K562 (cell line): ENCODE results near the gene NR6A1. TPM values are rescaled to one million over a fixed set of nuclear protein-coding genes. Genes with fewer than 3 reads are reported as not detected.
A peak's percentile ranks its signal among the peaks of the same experiment; 100 is the strongest.

ENCODE experiments used
- ATAC-seq: fragments of 200-7000 bp; cut with Tn5 transposase; 3 replicates; pipeline ENCODE4 v1.9.1; 2020; ENCODE audit warnings: moderate library complexity
- BruUV-seq: library from RNA; stranded (reverse); fragments of 400-500 nt; replicated peaks from 2 replicates; lab custom pipeline; 2021; lab: Mats Ljungman, UMichigan
- CTCF ChIA-PET: fragments of 300-600 bp; formaldehyde crosslinking; extraction: SDS; loops from one replicate; lab custom pipeline; 2021; ENCODE audit warnings: low intra/inter-chr PET ratio; lab: Yijun Ruan, JAX
- POLR2A ChIA-PET: fragments of 300-600, 350-650 bp; sonication (Branson Sonifier 250); formaldehyde crosslinking; extraction: SDS; loops from one replicate; lab custom pipeline; 2021; ENCODE audit warnings: antibody characterized with exemption, inconsistent platforms; lab: Yijun Ruan, JAX
- DNase-seq, 4 experiments: peaks; one replicate each; pipeline versions ENCODE4 v3.0.0 to v3.0.0-alpha.2; 2011 to 2018; ENCODE audit warnings: low spot score in 3 of 4, mixed read lengths in 3 of 4; ENCODE audit errors: extremely low read depth in 1 of 4
- FAIRE-seq: peaks from 2 replicates; lab custom pipeline; 2011; peaks lifted over from hg19 to GRCh38; lab: Jason Lieb, UNC
- H2AFZ ChIP-seq: 2 replicates; pipeline ENCODE4 v1.6.0; 2011; ENCODE audit warnings: low read depth, low read length, control low read depth, inconsistent platforms
- H3K27ac ChIP-seq: fragments of 200-600 bp; 3 replicates; pipeline ENCODE4 v1.8.0; 2011; ENCODE audit warnings: low read depth, mild to moderate bottlenecking, control low read depth, inconsistent platforms, low read length, moderate library complexity, mixed read lengths; ENCODE audit errors: extremely low read depth
- H3K27me3 ChIP-seq, 2 experiments: fragments of 300-600 bp in 1 of 2; 2 replicates in 1 of 2; 3 replicates in 1 of 2; pipeline versions ENCODE4 v1.6.0 to v1.8.0; 2011; ENCODE audit warnings: inconsistent platforms in 2 of 2, low read length in 2 of 2, mild to moderate bottlenecking in 1 of 2, mixed read lengths in 1 of 2, moderate library complexity in 1 of 2; ENCODE audit not compliant: control insufficient read depth in 2 of 2, insufficient read depth in 2 of 2
- H3K36me3 ChIP-seq: fragments of 300-600 bp; 3 replicates; pipeline ENCODE4 v1.8.0; 2011; ENCODE audit warnings: mild to moderate bottlenecking, low read length, inconsistent platforms; ENCODE audit not compliant: control insufficient read depth, insufficient read depth
- H3K4me1 ChIP-seq, 2 experiments: fragments of 200-600 bp in 1 of 2; replicated peaks in 1 of 2; 2 replicates in 1 of 2; 3 replicates in 1 of 2; pipeline versions ENCODE4 v1.5.1 to v1.8.0; 2011; ENCODE audit warnings: inconsistent platforms in 2 of 2, low read length in 2 of 2, mild to moderate bottlenecking in 1 of 2, mixed read lengths in 1 of 2, moderate library complexity in 1 of 2; ENCODE audit not compliant: control insufficient read depth in 2 of 2, insufficient read depth in 2 of 2
- H3K4me2 ChIP-seq: 2 replicates; pipeline ENCODE4 v1.6.1; 2011; ENCODE audit warnings: low read length, control low read depth, inconsistent platforms, mixed read lengths; ENCODE audit not compliant: insufficient read depth
- H3K4me3 ChIP-seq: fragments of 200-600 bp; sonication (generic), shearing (Covaris generic); 2 replicates; pipeline ENCODE4 v1.5.1; 2016; ENCODE audit warnings: control low read depth, inconsistent platforms
- H3K79me2 ChIP-seq: fragments of 200-600 bp; 3 replicates; pipeline ENCODE4 v1.8.0; 2011; ENCODE audit warnings: low read length, inconsistent platforms; ENCODE audit not compliant: control insufficient read depth, insufficient read depth
- H3K9ac ChIP-seq, 2 experiments: 2 replicates each; pipeline versions ENCODE4 v1.6.0 to v1.6.1; 2011; ENCODE audit warnings: low read depth in 2 of 2, low read length in 2 of 2, control low read depth in 1 of 2, inconsistent platforms in 1 of 2, mild to moderate bottlenecking in 1 of 2, mixed read lengths in 1 of 2; ENCODE audit not compliant: insufficient read depth in 1 of 2
- H3K9me1 ChIP-seq: one replicate; pipeline ENCODE4 v1.6.0; 2011; ENCODE audit warnings: inconsistent platforms, mild to moderate bottlenecking, low read length, moderate library complexity; ENCODE audit not compliant: control insufficient read depth, insufficient read depth
- H3K9me3 ChIP-seq: replicated peaks from 2 replicates; pipeline ENCODE4 v1.5.1; 2011; ENCODE audit warnings: low read depth, low read length, inconsistent platforms; ENCODE audit not compliant: control insufficient read depth, insufficient read depth
- H4K20me1 ChIP-seq: replicated peaks from 2 replicates; pipeline ENCODE4 v1.6.1; 2011; ENCODE audit warnings: low read length, inconsistent platforms, mixed read lengths; ENCODE audit not compliant: control insufficient read depth, insufficient read depth
- BHLHE40 ChIP-seq: IDR thresholded peaks from 2 replicates; pipeline ENCODE4 v1.6.1; 2011; ENCODE audit warnings: low read length, improper control_type of control experiment
- CBX3 ChIP-seq, 2 experiments: IDR thresholded peaks; 1 replicate in 1 of 2; 2 replicates in 1 of 2; pipeline ENCODE4 v1.6.1; 2012; ENCODE audit warnings: inconsistent platforms in 2 of 2, low read length in 2 of 2, borderline replicate concordance in 1 of 2, control low read depth in 1 of 2
- ELF2 ChIP-seq: fragments of 250-450 bp; sonication (Bioruptor Pico); IDR thresholded peaks from 2 replicates; pipeline ENCODE4 v1.5.0; 2021; ENCODE audit warnings: mild to moderate bottlenecking
- FOXA3 ChIP-seq, 2 experiments: fragments of 450-650 bp in 1 of 2; sonication (generic) in 1 of 2; formaldehyde crosslinking; IDR thresholded peaks in 1 of 2; conservative IDR thresholded peaks in 1 of 2; 2 replicates each; pipeline versions ENCODE4 v1.4.0 to v1.8.0; 2020 to 2022; ENCODE audit warnings: mild to moderate bottlenecking in 2 of 2, missing genetic modification reagents in 1 of 2
- HDAC2 ChIP-seq: fragments of 450-650 bp; IDR thresholded peaks from 2 replicates; pipeline ENCODE4 v1.6.1; 2016; ENCODE audit warnings: mild to moderate bottlenecking
- HDAC3 ChIP-seq: fragments of 450-650 bp; IDR thresholded peaks from 2 replicates; pipeline ENCODE4 v1.6.1; 2018; ENCODE audit warnings: borderline replicate concordance, mild to moderate bottlenecking, moderate library complexity; ENCODE audit not compliant: partially characterized antibody
- L3MBTL2 ChIP-seq: fragments of 450-650 bp; IDR thresholded peaks from 2 replicates; pipeline ENCODE4 v1.6.1; 2016; ENCODE audit warnings: mild to moderate bottlenecking, moderate library complexity
- MECOM ChIP-seq: fragments of 250-450 bp; sonication (Bioruptor Pico); IDR thresholded peaks from 2 replicates; pipeline ENCODE4 v1.8.0; 2022; ENCODE audit warnings: inconsistent platforms
- MTA2 ChIP-seq: fragments of 450-650 bp; IDR thresholded peaks from 2 replicates; pipeline ENCODE4 v1.6.1; 2016; ENCODE audit warnings: low read depth
- MXI1 ChIP-seq: IDR thresholded peaks from 2 replicates; pipeline ENCODE4 v1.6.1; 2011; ENCODE audit warnings: low read depth, mild to moderate bottlenecking, improper control_type of control experiment, low read length
- NCOR1 ChIP-seq: fragments of 450-650 bp; IDR thresholded peaks from 2 replicates; pipeline ENCODE4 v1.6.1; 2016; ENCODE audit warnings: mild to moderate bottlenecking, moderate library complexity
- PML ChIP-seq: IDR thresholded peaks from 2 replicates; pipeline ENCODE4 v1.6.1; 2012; ENCODE audit warnings: low read length, inconsistent platforms
- SIRT6 ChIP-seq: IDR thresholded peaks from one replicate; pipeline ENCODE4 v1.6.1; 2012; ENCODE audit warnings: low read depth, mild to moderate bottlenecking, control low read depth, inconsistent platforms, low read length, moderate library complexity
- SMAD2 ChIP-seq: fragments of 150-350 bp; IDR thresholded peaks from 2 replicates; pipeline ENCODE4 v1.6.1; 2014; ENCODE audit warnings: low read depth, mild to moderate bottlenecking, low read length
- SMAD3 ChIP-seq: fragments of 450-650 bp; formaldehyde crosslinking; conservative IDR thresholded peaks from 2 replicates; pipeline ENCODE4 v1.4.0; 2020; ENCODE audit warnings: mild to moderate bottlenecking
- SOX6 ChIP-seq: fragments of 450-650 bp; IDR thresholded peaks from 2 replicates; pipeline ENCODE4 v1.6.1; 2014; ENCODE audit warnings: mild to moderate bottlenecking
- ZKSCAN8 ChIP-seq: fragments of 200-800 bp; sonication (Bioruptor generic); IDR thresholded peaks from 2 replicates; pipeline ENCODE4 v1.6.1; 2016; ENCODE audit warnings: missing genetic modification characterization, missing compliant biosample characterization
- ZNF766 ChIP-seq: fragments of 200-800 bp; sonication (Bioruptor generic); conservative IDR thresholded peaks from 2 replicates; pipeline ENCODE4 v1.6.1; 2016; ENCODE audit warnings: missing genetic modification characterization, missing compliant biosample characterization
- WGBS: fragments of 100-300 bp; shearing (Covaris generic); methylation state at CpG from one replicate; pipeline ENCODE4 v1.1.6; 2016; ENCODE audit warnings: low coverage, mixed read lengths; ENCODE audit not compliant: insufficient coverage; ENCODE audit errors: missing lambda C conversion rate; 5-methylcytosine and 5-hydroxymethylcytosine counted together
- in situ Hi-C: fragments of 300-500 bp; cut with MboI; formaldehyde crosslinking; loops from 4 replicates; pipeline ENCODE4 v1.15.0; 2018; ENCODE audit warnings: inconsistent platforms, mixed read lengths
- intact Hi-C: fragments of 100-400 bp; cut with micrococcal nuclease; formaldehyde crosslinking; loops from 2 replicates; pipeline ENCODE4 v1.14.2; 2022
- polyA plus RNA-seq, 8 experiments: library from polyadenylated mRNA; depleted of rRNA in 4 of 8; stranded (reverse) in 5 of 8; unstranded in 3 of 8; fragments of >200 nt; fragmentation: Nextera tagmentation in 2 of 8; fragmentation: Illumina TruSeq in 1 of 8; extraction: Ambion mirVana in 2 of 8; extraction: Trizol in 1 of 8; gene quantifications; 2 replicates each; pipeline versions ENCODE4 v1.2.1 to v1.2.3, GENCODE V29; 2011 to 2014; ENCODE audit warnings: inconsistent platforms in 1 of 8, missing spikeins in 1 of 8
- total RNA-seq, 7 experiments: library from RNA; depleted of rRNA in 6 of 7; stranded (reverse); fragments of >200 nt in 6 of 7; fragmentation: Illumina TruSeq in 2 of 7; extraction: Trizol in 2 of 7; gene quantifications; 2 replicates each; pipeline versions ENCODE4 v1.2.1 to v1.2.3, GENCODE V29; 2011 to 2021; ENCODE audit warnings: low replicate concordance in 1 of 7
- TF ChIP-seq, protein P1 (sequence below): fragments of 450-650 bp; formaldehyde crosslinking; IDR thresholded peaks from 2 replicates; pipeline ENCODE4 v1.4.0; 2022; ENCODE audit warnings: missing genetic modification characterization
- TF ChIP-seq, protein P2 (sequence below): fragments of 450-650 bp; IDR thresholded peaks from 2 replicates; pipeline ENCODE4 v1.7.0; 2016; ENCODE audit warnings: borderline replicate concordance

NR6A1 gene
- total and polyA plus RNA-seq, 9 of the 15 experiments (the other 6 are each of a cell fraction or from before 2014, with no cell fraction given): 9.7 to 55.4 (median 28.3) TPM

DNA sequence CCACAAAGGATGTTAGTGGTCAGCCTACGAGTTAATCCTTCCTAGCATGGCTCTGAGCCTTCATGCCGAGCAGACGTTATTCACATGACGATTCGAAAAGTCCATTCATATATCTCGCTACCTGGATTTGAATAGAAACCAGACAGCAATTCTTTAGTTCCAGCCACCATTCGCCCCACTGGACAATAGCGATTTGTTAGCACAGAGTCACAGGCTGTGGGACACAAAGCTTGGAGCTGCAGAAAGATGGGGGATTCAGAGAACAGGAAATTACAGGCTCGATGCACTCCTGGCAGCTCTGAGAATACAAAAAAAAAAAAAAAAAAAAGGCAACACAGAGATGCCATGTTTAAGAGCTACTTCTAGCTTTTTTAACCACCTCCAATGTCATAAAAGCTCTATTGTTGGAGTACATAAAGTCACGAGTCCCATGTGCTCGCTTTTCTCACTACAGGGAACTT, 110.7 kb downstream of the NR6A1 start (continued):
- TF ChIP-seq L3MBTL2: 0 out of 2 replicates have a peak, but pooled peaks have one; percentile 20
- TF ChIP-seq MECOM (CRISPR knock-in tag): no peak
- TF ChIP-seq HDAC2: no peak

DNA sequence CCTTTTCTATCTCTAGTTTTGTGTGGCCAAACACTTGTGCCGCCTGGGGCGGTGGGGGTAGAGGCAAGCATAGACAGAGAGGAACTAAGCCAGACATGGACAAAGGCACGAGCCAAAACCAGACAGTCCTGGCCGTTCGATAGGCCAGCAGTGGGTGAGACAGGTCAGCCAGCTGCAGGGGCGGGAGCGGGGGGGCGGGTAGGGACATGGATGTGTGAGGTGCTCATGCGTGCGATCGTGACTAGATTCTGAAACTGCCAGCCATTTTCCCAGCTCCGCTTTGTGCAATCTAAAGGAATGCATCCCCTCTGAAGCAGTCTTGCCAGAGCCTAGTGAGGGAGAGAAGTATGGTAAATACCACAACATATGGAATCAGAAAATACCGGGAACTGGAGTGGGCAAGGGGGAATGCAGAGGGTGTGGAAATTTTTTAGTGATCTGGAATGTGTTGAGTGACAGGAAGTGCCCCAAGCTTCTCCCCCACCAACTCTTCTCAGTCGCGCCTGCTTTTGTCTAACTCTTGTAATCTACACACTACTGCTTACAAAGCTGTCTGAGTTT, 111.9 kb downstream of the NR6A1 start:
- ChIA-PET POLR2A (interaction anchor here (0.6 to 3.1 kb wide), 16 partner anchors 8 to 475 kb away, joined by 3 to 16 read pairs (median 4); no protein-coding TSS in a partner anchor), CTCF (no interaction called here)
- peaks cover 0 to 36% of the 10 kb centered on the region in 2 experiments; a peak in 4 of 5 replicates for H3K4me1 ChIP-seq
- H4K20me1 ChIP-seq: no peaks in the 10 kb centered on the region
- H3K4me2 ChIP-seq: peak overlapping the region; percentile 83
- peaks cover 2% of the 10 kb centered on the region; the same call in 2 of the 3 replicates for H3K36me3 ChIP-seq
- no peaks in the 10 kb centered on the region for H3K9me3 ChIP-seq
- peak overlapping the region; percentile 65 to 75 for H3K9ac ChIP-seq
- peak; percentile 91 for FAIRE-seq
- H3K27ac ChIP-seq: peak overlapping the region; percentile 86
- H3K27me3 ChIP-seq: no peaks in the 10 kb centered on the region
- 0% methylated on average over 9 of the region's 15 CpGs for WGBS
- H3K9me1 ChIP-seq: no peaks in the 10 kb centered on the region
- H3K4me3 ChIP-seq: peak overlapping the region; percentile 39
- H3K79me2 ChIP-seq: peaks cover 78% of the 10 kb centered on the region
- intact Hi-C loops (loop anchor here (2.0 kb wide), 1 partner anchor 40 kb away; no protein-coding TSS in a partner anchor), in situ Hi-C loops (no loop called here)
- peak; percentile 89 for ATAC-seq
- H2AFZ ChIP-seq: peak overlapping the region; percentile 85
- peak; percentile 81 to 97 (median 87) for DNase-seq
- no TSS peak for BruUV-seq
- no peak for TF ChIP-seq FOXA3 (CRISPR knock-in tag; conservative IDR thresholded peaks at IDR 0.05 in 1 of 2, IDR thresholded peaks at IDR 0.05 in 1 of 2)
- TF ChIP-seq ZKSCAN8 (CRISPR knock-in tag): no peak
- 0 out of 2 replicates have a peak, but pooled peaks have one; percentile 15 for TF ChIP-seq SOX6
- no peak for TF ChIP-seq SIRT6
- TF ChIP-seq CBX3 (IDR thresholded peaks at IDR 0.05; ENCODE audit: borderline replicate concordance in 1 of 2, low read length in 2 of 2): no peak
- TF ChIP-seq SMAD3 (CRISPR knock-in tag): no peak
- no peak for TF ChIP-seq MXI1
- TF ChIP-seq NCOR1: peak; percentile 92
- TF ChIP-seq HDAC3: peak; percentile 68
- TF ChIP-seq PML: peak; percentile 52; the same call in 1 of the 2 replicates
- TF ChIP-seq ELF2 (CRISPR knock-in tag): no peak
- TF ChIP-seq MTA2: no peak
- peak; percentile 93 for TF ChIP-seq BHLHE40
- TF ChIP-seq, protein P1, sequence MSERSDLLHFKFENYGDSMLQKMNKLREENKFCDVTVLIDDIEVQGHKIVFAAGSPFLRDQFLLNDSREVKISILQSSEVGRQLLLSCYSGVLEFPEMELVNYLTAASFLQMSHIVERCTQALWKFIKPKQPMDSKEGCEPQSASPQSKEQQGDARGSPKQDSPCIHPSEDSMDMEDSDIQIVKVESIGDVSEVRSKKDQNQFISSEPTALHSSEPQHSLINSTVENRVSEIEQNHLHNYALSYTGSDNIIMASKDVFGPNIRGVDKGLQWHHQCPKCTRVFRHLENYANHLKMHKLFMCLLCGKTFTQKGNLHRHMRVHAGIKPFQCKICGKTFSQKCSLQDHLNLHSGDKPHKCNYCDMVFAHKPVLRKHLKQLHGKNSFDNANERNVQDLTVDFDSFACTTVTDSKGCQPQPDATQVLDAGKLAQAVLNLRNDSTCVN (CRISPR knock-in tag): peak; percentile 52; the same call in 1 of the 2 replicates
- TF ChIP-seq ZNF766 (CRISPR knock-in tag): peak; percentile 61; the same call in 1 of the 2 replicates
- TF ChIP-seq, protein P2, sequence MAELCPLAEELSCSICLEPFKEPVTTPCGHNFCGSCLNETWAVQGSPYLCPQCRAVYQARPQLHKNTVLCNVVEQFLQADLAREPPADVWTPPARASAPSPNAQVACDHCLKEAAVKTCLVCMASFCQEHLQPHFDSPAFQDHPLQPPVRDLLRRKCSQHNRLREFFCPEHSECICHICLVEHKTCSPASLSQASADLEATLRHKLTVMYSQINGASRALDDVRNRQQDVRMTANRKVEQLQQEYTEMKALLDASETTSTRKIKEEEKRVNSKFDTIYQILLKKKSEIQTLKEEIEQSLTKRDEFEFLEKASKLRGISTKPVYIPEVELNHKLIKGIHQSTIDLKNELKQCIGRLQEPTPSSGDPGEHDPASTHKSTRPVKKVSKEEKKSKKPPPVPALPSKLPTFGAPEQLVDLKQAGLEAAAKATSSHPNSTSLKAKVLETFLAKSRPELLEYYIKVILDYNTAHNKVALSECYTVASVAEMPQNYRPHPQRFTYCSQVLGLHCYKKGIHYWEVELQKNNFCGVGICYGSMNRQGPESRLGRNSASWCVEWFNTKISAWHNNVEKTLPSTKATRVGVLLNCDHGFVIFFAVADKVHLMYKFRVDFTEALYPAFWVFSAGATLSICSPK: no peak
- no peak for TF ChIP-seq SMAD2
